Stimulated activated CD4-positive, alpha-beta T cell treated with anti-CD3 and anti-CD28 coated beads, Interleukin-4, amount 100 ng/mL, for 48 hours (primary cell): ENCODE measurements around the gene TSSK2.
"Not testable (repeated sequence)": the region's sequence is repeated elsewhere in the genome, so short reads cannot be mapped to it uniquely, and the experiment has no call there.

Experiments
- DNase-seq, 2 donors: peaks; one replicate each; pipeline ENCODE4 v3.0.0-alpha.2; 2020; ENCODE audit warnings: low read depth in 2 of 2

TSSK2 gene

GRCh38 chr22:19130959-19131684, at the start of gene TSSK2:
TSS of gene TSSK2 (plus strand) at chr22:19131308. CDS start at chr22:19131400, 92 bp downstream.
- DNase-seq = no peak

- no peak for DNase-seq
Measured at GRCh38 chr22:19081351-19081750, 49.8 kb upstream of the TSSK2 start.

GRCh38 chr22:19082101-19082500, 49.0 kb upstream of the TSSK2 start:
- no peak for DNase-seq

- no peak for DNase-seq
Measured at GRCh38 chr22:19082793-19083192, 48.3 kb upstream of the TSSK2 start.

GRCh38 chr22:19084126-19084525, 47.0 kb upstream of the TSSK2 start:
- DNase-seq = not testable (repeated sequence)

GRCh38 chr22:19084586-19084985, 46.5 kb upstream of the TSSK2 start:
- not testable (repeated sequence) for DNase-seq

- DNase-seq = no peak
Measured at GRCh38 chr22:19085233-19085718, 45.8 kb upstream of the TSSK2 start.

- no peak for DNase-seq
Measured at GRCh38 chr22:19086417-19086816, 44.7 kb upstream of the TSSK2 start.

GRCh38 chr22:19086896-19087295, 44.2 kb upstream of the TSSK2 start:
- no peak for DNase-seq

- no peak for DNase-seq
Measured at GRCh38 chr22:19088866-19089595, 42.1 kb upstream of the TSSK2 start.

- no peak for DNase-seq
Measured at GRCh38 chr22:19090183-19090582, 40.9 kb upstream of the TSSK2 start.

GRCh38 chr22:19090586-19091127, 40.5 kb upstream of the TSSK2 start:
- no peak for DNase-seq

GRCh38 chr22:19092725-19093124, 38.4 kb upstream of the TSSK2 start:
- no peak for DNase-seq

- DNase-seq = no peak
Measured at GRCh38 chr22:19094393-19094997, 36.6 kb upstream of the TSSK2 start.

- DNase-seq = no peak
Measured at GRCh38 chr22:19096555-19096954, 34.6 kb upstream of the TSSK2 start.

GRCh38 chr22:19097518-19097917, 33.6 kb upstream of the TSSK2 start:
- DNase-seq = no peak

- no peak for DNase-seq
Measured at GRCh38 chr22:19098157-19098556, 33.0 kb upstream of the TSSK2 start.

- DNase-seq = no peak
Measured at GRCh38 chr22:19103880-19104821, 27.0 kb upstream of the TSSK2 start.

GRCh38 chr22:19105456-19105855, 25.7 kb upstream of the TSSK2 start:
- DNase-seq = no peak

GRCh38 chr22:19105867-19106802, 25.0 kb upstream of the TSSK2 start:
- DNase-seq = peak; percentile 21 to 22
